ENCODE results near the gene KIF13A. TPM values are rescaled to one million over a fixed set of nuclear protein-coding genes. Genes with fewer than 3 reads are reported as not detected.

Gene KIF13A
- total RNA-seq, 1 donor from 2014 or later = 145 TPM

DNA sequence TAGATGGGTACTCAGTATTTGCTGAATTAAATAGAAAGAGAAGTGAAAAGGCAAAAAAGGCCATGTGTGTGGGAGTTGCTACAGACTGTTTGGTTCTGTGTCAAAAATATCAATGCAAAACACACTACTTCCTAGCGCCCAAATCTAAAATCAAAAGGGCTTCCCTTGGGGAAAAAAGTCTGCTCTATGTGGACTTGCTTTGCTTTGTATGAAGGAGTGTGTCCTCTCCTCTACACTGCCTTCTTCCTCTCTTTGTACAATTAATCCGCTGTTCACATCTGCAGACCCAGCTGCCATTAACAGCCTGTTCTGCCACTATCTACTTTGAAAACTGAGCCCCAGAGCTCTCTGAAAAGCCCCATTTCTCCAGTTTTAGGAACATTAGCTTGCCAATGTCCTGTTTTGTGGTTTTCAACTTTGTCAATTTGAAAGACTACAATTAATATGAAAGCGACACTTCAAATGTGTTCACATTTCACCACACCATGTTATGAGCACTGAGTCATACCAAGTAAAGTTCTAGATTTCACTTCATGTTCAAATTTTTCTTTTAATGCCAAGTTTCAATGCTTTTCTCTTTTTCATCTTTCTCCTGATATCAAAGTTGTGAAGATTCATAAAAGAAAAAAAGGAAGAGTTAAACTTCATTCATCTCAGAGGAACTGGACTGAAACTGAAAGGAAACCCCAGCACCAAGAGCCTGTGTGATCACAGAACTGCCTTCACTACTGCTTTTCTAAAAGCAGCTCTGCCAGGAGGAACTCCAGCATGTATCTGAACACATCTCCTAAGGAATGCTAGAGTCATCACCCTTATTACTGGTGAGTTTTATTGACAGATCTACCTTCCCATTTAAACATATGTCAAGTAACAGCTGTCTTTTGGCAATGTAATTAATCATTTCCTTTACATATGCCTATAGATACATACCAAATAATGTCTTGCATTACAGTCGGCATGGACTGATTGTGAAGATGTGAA is 102.6 kb downstream of the KIF13A start:
- intact Hi-C loops (cut with DNase I) = no loop called here
- DNase-seq (ENCODE audit: low spot score) = no peak

DNA sequence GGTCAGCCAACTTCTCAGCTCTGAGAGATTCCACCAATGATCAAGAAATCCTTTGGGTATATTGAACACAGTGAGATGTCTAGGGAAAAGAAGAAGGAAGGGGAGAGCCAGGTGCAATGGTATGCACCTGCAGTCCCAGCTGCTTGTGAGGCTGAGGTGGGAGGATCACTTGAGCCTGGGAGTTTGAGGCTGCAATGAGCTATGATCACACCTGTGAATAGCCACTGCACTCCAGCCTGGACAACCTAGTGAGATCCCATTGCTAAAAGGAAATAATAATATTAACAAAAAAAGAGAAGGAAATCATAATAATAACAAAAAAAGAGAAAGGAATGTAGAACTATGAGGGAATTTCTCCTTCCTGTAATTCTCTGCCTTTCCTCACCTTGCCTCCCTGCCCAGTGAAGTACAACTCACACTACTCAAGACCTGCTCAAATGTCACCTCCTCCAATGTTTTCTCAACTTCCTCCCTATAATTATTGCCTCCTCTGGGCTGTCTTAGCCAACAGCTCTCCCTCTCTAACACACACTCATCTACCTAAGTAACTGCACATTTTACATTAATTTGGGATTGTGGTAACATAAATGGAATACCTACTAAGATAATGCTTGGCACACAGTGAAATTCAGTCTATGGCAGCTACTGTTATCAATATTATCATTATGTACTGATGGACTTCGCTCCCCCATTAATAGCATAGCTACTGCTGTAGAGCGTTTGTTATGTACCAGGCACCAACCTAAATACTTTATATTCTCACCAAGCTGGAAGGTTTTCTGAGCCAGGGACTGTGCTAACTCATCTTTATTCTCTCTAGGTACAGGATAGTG is 103.6 kb downstream of the KIF13A start:
- DNase-seq (ENCODE audit: low spot score) = no peak
- intact Hi-C loops (cut with DNase I) = no loop called here

DNA sequence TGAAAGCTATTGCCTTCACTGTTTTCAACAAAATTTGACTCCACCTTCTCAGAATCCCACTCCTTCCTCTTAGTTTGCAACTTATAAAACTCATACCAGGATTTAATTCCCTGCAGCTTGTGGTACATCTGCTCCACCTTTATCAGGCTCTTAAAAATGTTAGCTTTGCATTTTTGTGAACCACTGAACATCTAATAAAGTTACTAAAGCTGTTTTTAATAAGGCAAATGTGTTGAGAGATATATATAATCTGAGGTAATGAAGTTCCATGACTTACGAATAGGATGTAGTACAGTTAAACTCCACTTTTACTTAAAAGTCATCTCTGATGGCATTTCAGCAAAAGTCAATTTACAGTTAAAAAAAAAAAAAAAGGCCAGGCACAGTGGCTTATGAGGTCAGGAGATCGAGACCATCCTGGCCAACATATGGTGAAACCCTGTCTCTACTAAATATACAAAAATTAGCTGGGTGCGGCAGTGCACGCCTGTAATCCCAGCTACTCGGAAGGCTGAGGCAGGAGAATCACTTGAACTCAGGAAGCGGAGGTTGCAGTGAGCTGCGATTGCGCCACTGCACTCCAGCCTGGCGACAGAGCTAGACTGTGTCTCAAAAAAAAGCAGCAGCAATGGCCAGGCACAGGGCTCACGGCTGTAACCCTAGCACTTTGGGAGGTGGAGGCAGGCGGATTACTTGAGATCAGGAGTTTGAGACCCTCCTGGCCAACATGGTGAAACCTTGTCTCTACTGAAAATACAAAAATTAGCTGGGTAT is 106.2 kb downstream of the KIF13A start:
- peak; percentile 90 for DNase-seq (ENCODE audit: low spot score)
- intact Hi-C loops (cut with DNase I) = no loop called here

DNA sequence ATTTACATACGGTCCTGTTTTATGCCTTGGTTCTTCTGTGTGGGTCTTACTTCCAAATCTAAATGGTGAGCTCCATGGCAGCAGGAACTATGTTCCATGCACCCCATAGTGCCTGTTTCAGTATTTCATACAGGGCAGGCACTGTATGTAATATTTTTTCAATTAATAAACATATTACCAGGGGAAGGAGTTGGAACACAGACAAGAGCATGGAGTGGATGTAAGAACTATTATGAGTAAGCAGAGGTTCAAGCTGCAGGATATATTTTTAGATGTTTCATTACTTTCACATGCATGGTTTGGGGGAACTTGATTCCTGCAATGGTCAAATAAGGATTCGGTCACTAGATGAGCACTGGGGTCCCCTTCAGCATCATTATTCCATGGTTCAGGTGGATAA is 108.3 kb downstream of the KIF13A start:
- intact Hi-C loops (cut with DNase I) = no loop called here

DNA sequence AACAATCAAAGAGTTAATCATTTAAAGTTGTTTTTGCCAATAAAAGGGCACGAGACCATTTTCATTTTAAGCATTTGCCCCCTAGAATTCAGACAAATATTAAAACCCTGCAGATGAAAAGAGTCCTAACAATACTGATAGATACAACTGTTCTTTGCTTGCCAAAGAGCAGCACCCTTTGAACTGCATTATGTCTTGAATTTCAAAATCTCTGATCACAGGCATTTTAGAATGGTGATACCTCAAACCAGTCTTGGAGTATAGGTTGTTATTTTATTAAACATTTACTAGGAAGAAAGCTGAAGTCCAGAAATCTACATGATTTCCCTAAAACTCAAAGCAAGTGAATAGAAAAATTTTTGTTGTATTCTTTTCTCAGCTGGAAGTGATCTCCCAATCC is 108.7 kb downstream of the KIF13A start:
- intact Hi-C loops (cut with DNase I) = no loop called here
- DNase-seq (ENCODE audit: low spot score) = no peak

More for the DNA sequence above, 108.3 kb downstream of the KIF13A start:
- DNase-seq (ENCODE audit: low spot score) = no peak

DNA sequence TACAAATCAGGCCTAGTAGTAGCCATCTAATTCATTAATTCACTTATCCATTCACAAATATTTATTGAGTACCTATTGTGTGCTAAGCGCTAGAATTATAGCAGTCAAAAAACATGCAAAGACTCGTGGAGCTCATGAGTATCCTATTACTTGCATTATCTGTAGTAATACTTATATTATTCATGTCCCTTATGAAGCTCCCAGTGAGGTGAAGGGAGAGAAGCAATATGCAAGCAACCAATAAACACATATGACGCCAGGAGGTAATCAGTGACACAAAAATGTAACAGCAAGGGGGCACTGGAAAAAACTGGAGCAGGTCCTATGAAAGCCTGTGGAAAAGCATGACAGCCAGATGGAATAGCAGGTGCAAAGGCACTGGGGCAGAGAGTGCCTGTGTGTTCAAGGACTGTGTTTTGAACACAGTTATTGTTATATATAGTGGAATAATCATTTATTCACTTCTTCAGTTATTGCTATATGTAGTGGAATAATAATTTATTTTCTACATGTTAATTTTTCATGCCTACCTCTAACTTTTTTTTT is 109.5 kb downstream of the KIF13A start:
- intact Hi-C loops (cut with DNase I) = no loop called here
- no peak for DNase-seq (ENCODE audit: low spot score)

DNA sequence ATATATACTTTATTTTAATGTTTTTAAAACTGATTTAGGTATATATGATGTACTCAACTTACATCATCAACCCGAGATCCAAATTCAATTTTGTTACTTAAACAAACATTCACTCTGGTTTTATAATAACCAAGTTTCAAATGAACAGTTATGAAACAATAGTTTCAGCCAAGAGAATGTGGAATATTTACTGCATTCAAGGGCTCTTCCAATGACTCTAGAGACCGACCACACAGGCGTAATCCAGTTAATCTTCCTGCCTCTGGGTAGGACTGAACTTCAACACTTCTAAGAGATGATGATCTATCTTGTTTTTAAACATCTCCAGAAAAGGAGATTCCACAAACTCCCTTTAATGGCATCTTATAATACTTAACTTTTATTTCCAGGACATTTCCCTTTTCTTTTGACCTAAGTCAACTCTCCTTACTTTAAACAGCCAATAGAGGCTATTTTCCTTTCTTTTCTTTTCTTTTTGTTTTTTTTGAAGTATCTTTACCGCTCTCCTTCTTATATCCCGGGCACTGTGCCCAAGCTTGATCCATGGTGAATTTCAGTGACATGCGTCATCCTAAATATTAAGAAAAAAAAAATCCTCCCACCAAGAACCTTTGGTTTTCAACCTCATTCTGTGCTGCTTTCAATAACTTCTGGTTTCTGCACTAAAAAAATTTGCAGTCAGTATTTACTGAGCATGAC is 110.1 kb downstream of the KIF13A start:
- no peak for DNase-seq (ENCODE audit: low spot score)
- intact Hi-C loops (cut with DNase I) = no loop called here

DNA sequence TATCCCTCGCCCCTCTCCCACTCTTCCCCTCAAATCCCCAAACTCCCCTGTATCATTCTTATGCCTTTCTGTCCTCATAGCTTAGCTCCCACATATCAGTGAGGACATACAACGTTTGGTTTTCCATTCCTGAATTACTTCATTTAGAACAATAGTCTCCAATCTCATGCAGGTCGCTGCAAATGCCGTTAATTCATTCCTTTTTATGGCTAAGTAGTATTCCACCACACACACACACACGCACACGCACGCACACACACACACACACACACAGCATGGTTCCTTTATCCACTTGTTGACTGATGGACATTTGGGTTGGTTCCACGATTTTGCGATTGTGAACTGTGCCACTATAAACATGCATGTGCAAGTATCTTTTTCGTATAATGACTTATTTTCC is 112.7 kb downstream of the KIF13A start:
- no peak for DNase-seq (ENCODE audit: low spot score)
- intact Hi-C loops (cut with DNase I) = no loop called here

DNA sequence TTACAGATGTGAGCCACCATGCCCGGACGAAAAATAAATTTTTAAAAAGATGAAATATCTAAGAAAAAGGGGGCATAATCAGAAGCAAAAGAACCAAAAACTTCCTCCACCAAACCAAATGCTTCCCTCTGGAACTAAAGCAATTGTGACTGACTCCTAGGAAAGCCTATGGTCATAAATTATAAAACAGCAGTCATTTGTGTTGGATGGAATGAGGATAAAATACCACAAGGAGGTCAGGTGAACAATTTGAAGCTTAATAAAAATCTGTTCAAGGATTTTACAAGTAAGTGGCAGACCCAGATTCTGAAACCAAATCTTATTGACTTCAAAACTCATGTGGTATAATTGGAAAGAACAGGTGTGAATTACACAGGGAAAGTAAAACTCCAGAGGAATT is 114.5 kb downstream of the KIF13A start:
- DNase-seq (ENCODE audit: low spot score) = no peak
- intact Hi-C loops (cut with DNase I) = no loop called here

DNA sequence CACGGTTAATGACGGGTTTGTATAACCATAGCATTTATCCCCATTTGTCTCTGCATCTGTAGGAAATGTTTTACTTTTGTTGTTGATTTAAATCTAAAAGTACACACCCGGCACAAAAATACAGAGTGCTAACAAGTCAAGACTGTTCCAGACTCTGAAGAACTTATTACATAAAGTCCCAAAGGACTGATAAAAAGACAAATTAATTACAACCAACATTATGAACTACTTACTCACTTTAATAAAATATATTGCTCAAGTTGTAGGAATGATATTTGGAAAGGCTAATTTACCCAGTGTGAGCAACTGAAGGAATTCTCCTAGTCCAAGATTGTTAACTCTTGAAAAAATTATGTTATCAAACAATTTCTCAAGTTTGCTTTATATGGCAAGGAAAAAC is 115.6 kb downstream of the KIF13A start:
- no peak for DNase-seq (ENCODE audit: low spot score)
- intact Hi-C loops (cut with DNase I) = no loop called here

DNA sequence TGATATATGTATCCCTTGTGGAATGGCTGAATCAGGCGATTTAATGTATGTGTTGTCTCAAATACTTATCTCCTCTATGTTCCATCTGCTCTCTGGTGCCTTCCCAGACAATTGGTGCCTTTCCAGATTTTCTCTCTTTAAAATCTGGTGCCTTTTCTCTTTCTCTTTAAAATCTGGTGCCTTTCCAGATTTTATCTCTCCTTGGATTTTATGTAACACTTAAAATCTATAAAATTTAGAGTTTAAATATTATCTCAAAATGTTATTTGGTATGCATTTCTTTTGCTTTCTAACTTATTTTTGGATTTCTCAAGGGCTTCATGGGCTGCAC is 116.3 kb downstream of the KIF13A start:
- intact Hi-C loops (cut with DNase I) = no loop called here
- no peak for DNase-seq (ENCODE audit: low spot score)

DNA sequence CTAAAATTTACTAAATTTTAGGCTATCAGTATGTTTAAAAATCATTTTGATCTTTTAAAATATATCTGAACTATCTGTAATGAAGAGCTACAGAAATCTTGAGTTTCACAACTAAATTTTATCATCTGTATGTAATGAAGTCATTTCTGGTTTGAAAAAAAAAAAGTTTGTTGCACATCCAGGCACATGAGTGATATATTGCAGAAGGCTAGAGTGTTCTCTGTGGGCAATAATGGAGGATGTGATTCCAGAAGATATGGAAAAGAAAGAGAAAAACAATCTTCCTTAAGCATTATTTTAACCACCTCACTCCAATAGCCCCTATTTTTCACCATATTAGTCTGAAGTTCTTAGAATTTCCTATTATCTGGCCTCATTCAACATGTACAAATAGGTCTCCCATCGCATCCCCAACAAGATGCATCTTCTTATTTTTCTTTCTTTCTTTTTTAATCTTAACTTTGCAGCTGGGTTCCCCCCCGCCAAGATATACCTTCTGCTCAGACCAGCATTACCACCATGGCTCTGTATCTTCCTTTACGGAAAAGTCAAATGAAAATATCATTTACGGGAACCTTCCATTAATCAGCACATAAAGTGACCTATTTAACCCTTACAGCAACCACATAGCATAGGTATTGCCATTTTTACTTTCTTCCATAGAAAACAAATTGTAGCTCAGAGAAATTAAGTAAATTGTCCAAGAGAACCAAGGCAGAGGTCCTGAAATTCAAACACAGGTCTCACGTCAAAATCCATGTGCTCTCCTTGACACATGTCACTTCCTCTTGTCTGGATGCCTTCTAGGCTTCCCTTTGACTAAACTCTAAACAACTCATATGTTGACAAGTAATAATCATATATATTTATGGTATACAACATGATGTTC is 116.9 kb downstream of the KIF13A start:
- intact Hi-C loops (cut with DNase I) = no loop called here
- no peak for DNase-seq (ENCODE audit: low spot score)

DNA sequence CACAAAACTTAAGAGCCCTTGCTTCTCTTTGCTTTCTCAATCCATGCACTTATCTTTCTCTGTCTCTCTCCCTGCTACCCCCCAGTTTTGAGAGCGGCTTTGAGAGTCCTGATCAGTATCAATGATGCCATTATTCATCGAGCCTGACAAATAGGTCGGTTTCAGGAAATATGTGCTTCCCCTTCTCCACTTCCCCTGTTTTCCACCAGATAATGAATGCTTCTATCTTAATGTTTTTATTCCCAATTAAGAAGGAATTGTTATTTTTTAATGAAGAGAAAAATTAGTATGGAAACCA is 117.7 kb downstream of the KIF13A start:
- no peak for DNase-seq (ENCODE audit: low spot score)
- intact Hi-C loops (cut with DNase I) = loop anchor here (5.0 kb wide), 3 partner anchors 48 to 118 kb away; partner anchors contain the start of gene KIF13A

DNA sequence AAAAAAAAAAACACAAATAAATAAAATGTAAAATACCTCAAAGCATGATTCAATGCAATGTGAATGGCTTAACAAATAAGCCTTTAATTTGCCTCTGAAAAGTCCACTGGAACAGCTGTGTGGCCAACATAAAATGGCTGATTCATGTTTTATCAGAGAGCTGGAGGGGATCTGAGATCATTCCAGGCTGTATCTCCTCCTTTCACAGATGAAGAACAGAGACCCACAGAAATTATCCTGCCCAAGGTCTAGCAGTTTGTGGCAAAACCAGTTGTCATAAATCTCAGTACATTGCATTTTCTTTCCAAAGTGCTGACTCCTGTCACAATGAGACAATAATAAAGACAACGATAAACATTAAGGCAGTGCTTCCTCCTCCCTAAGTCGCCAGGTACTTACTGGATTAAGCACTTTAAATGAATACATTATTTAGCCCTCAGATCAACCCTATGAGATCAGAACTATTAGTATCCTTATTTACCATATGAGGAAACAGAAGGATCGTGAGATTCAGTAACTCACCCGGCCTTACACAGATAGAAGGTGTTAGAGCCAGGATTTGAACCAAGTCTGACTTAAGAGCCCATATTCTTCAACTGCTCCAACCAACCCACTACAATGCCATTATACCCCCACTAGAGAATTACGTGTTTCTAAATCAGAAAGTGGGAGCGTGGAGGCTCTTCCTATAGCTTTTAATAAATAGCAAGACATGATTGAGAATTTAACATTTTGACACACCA is 118.3 kb downstream of the KIF13A start:
- intact Hi-C loops (cut with DNase I) = loop anchor here (5.0 kb wide), 3 partner anchors 48 to 118 kb away; partner anchors contain the start of gene KIF13A
- no peak for DNase-seq (ENCODE audit: low spot score)

DNA sequence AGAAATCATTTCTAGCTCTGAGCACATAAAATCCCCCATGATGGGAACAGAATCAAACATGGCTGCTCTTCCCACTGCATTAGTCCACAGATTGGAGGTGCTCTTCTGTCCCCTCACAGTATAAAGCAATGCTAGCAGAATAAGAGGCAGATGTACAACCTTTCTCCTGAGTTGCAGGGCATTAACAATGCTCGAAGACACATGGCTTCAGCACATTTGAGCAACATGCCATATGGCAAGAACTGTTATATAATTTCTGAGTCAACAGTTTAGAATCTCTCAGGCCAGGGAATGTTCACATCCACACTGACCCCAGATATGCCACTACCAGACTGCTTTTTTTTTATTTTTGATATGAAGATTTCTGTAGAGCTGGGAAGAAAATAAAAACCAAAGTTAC is 119.6 kb downstream of the KIF13A start:
- no peak for DNase-seq (ENCODE audit: low spot score)
- intact Hi-C loops (cut with DNase I) = loop anchor here (5.0 kb wide), 3 partner anchors 49 to 119 kb away; partner anchors contain the start of gene KIF13A

DNA sequence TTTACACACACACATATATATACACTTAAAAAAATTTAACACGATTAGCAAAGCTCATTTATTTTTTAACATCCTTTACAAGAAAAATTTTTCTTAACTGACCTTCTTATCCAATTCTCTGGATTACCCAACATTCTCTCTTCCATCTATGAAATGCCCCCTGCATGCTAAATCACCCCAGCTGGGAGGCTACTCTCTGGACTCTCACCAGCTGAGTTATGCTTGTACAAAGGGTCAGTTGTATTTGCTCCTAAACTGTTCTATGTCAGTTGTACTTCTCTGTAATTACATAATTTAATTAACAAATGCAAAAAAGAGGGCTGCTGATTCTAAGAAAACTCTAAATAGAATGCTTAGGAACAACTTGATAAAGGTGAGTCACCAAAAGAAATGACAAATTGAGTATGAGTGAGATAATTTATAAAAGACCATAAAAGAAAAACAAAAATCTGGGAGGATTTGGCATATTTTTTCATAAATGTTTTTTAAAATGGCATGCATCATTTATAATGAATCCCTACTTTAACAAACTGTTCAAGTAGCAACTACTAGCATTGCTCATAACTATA is 120.5 kb downstream of the KIF13A start:
- no peak for DNase-seq (ENCODE audit: low spot score)
- intact Hi-C loops (cut with DNase I) = loop anchor here (5.0 kb wide), 3 partner anchors 50 to 120 kb away; partner anchors contain the start of gene KIF13A

Data from cardiac septum (tissue), 1 donor.